Measurements from ENCODE around the gene CTDSPL2. TPM values are rescaled to one million over a fixed set of nuclear protein-coding genes. Genes with fewer than 3 reads are reported as not detected.

The CTDSPL2 gene
- total and polyA plus RNA-seq, 10 of the 15 experiments (the other 5 are each of a cell fraction or from before 2014, with no cell fraction given) = 10.7 to 77.1 (median 44.9) TPM

GRCh38 chr15:44426975-44427755, at the start of gene CTDSPL2 (continued):
- TF ChIP-seq PRDM15 (CRISPR knock-in tag; IDR thresholded peaks at IDR 0.05) (no peak), PAX5 (IDR thresholded peaks at IDR 0.05; ENCODE audit: borderline replicate concordance, low read depth, low read length) (no peak), LARP7 (IDR thresholded peaks at IDR 0.05) (no peak), NR2C1 (IDR thresholded peaks at IDR 0.05) (peak; percentile 50), MTA2 (IDR thresholded peaks at IDR 0.05; ENCODE audit: low read depth) (peak; percentile 53; the same call in 1 of the 2 replicates), ZNF622 (IDR thresholded peaks at IDR 0.05) (no peak), MEF2B (IDR thresholded peaks at IDR 0.05; ENCODE audit: partially characterized antibody, poor library complexity, severe bottlenecking) (no peak), ZBED1 (IDR thresholded peaks at IDR 0.05; ENCODE audit: borderline replicate concordance) (no peak)

- Histone ChIP-seq H3K4me3 (no peak overlapping the region), H2AFZ (ENCODE audit: control insufficient read depth, low read depth, low read length) (no peak overlapping the region), H3K27ac (ENCODE audit: control insufficient read depth, insufficient read depth) (no peak overlapping the region), H3K79me2 (ENCODE audit: control insufficient read depth, insufficient read depth, low read length) (no peaks in the 10 kb centered on the region; the same call in 1 of the 2 replicates), H3K9me3 (replicated peaks; ENCODE audit: control insufficient read depth, insufficient read depth, low read length) (no peaks in the 10 kb centered on the region; the same call in 2 of the 3 replicates), H3K4me1 (ENCODE audit: control insufficient read depth, insufficient read depth, low read length) (peaks cover 7% of the 10 kb centered on the region; the same call in 1 of the 2 replicates), H4K20me1 (ENCODE audit: control insufficient read depth, insufficient read depth) (no peaks in the 10 kb centered on the region), H3K36me3 (ENCODE audit: control insufficient read depth in 2 of 2, insufficient read depth in 2 of 2, low read length in 1 of 2) (peaks cover 0 to 6% of the 10 kb centered on the region in 2 experiments; a peak in 1 of 4 replicates), H3K9ac (ENCODE audit: control insufficient read depth, insufficient read depth, low read length) (no peak overlapping the region), H3K27me3 (replicated peaks in 1 of 2; ENCODE audit: control insufficient read depth in 2 of 2, insufficient read depth in 2 of 2, low read length in 1 of 2) (no peaks in the 10 kb centered on the region), H3K4me2 (ENCODE audit: control insufficient read depth, insufficient read depth) (no peak overlapping the region)
- intact Hi-C loops (cut with micrococcal nuclease; ENCODE audit: unreplicated experiment) = no loop called here
- ATAC-seq (no peak), FAIRE-seq (no peak), DNase-seq (ENCODE audit: low read depth, low spot score) (no peak)
- TF ChIP-seq CHD2 (IDR thresholded peaks at IDR 0.05; ENCODE audit: borderline replicate concordance, low read depth, low read length) = no peak
- TF ChIP-seq BHLHE40 (IDR thresholded peaks at IDR 0.05; ENCODE audit: borderline replicate concordance in 1 of 2, low read depth in 2 of 2, low read length in 1 of 2) = no peak
- no peak for TF ChIP-seq SIN3A (IDR thresholded peaks at IDR 0.05; ENCODE audit: low read depth, low read length)
- BruUV-seq (replicated peaks) = no TSS peak
- ChIA-PET RAD21 (ENCODE audit: unreplicated experiment) (no interaction called here), POLR2A (no interaction called here), CTCF (interaction anchor here (1.6 kb wide), 1 partner anchor 11 kb away, joined by 4 read pairs; no protein-coding TSS in a partner anchor), SMC1A (ENCODE audit: uncharacterized antibody, unreplicated experiment) (interaction anchor here (1.3 kb wide), 1 partner anchor 11 kb away, joined by 3 read pairs; no protein-coding TSS in a partner anchor)
- in situ Hi-C loops (cut with MboI) = no loop called here
Observed at GRCh38 chr15:44381236-44381635, 46.2 kb upstream of the CTDSPL2 start.

All from GM12878 (cell line).